Liver (tissue), 9 donors: ENCODE data around the gene B3GAT2. TPM values are rescaled to one million over a fixed set of nuclear protein-coding genes. Genes with fewer than 3 reads are reported as not detected.

Experiments
- DNase-seq: peaks from one replicate; pipeline ENCODE4 v3.0.0-alpha.2; 2017; ENCODE audit warnings: low spot score
- H3K27ac ChIP-seq, 2 donors: one replicate each; pipeline ENCODE4 v1.7.0; 2013; ENCODE audit warnings: inconsistent platforms in 2 of 2, low read length in 2 of 2, control low read depth in 1 of 2, low read depth in 1 of 2, mild to moderate bottlenecking in 1 of 2
- H3K27me3 ChIP-seq, 4 donors: one replicate each; pipeline versions ENCODE4 v1.6.1 to v1.7.0; 2013; ENCODE audit warnings: low read length in 3 of 4, inconsistent platforms in 1 of 4, mild to moderate bottlenecking in 1 of 4, moderate library complexity in 1 of 4; ENCODE audit not compliant: control insufficient read depth in 4 of 4, insufficient read depth in 4 of 4
- H3K36me3 ChIP-seq, 4 donors: one replicate each; pipeline versions ENCODE4 v1.6.1 to v1.7.0; 2013; ENCODE audit warnings: low read length in 3 of 4, mild to moderate bottlenecking in 3 of 4, low read depth in 1 of 4, moderate library complexity in 1 of 4; ENCODE audit not compliant: control insufficient read depth in 4 of 4, insufficient read depth in 3 of 4
- H3K4me1 ChIP-seq, 4 donors: one replicate each; pipeline versions ENCODE4 v1.6.1 to v1.7.0; 2013; ENCODE audit warnings: low read length in 3 of 4, mild to moderate bottlenecking in 3 of 4, moderate library complexity in 1 of 4; ENCODE audit not compliant: control insufficient read depth in 4 of 4, insufficient read depth in 4 of 4
- H3K4me3 ChIP-seq, 3 donors: one replicate each; pipeline versions ENCODE4 v1.6.1 to v1.7.0; 2013; ENCODE audit warnings: low read length in 3 of 3, control low read depth in 1 of 3, low read depth in 1 of 3, mild to moderate bottlenecking in 1 of 3
- H3K9ac ChIP-seq, 2 donors: one replicate each; pipeline ENCODE4 v1.7.0; 2013; ENCODE audit warnings: low read length in 2 of 2, mild to moderate bottlenecking in 2 of 2, moderate library complexity in 2 of 2, control low read depth in 1 of 2, low read depth in 1 of 2
- H3K9me3 ChIP-seq, 4 donors: one replicate each; pipeline versions ENCODE4 v1.6.1 to v1.7.0; 2013; ENCODE audit warnings: low read length in 3 of 4; ENCODE audit not compliant: control insufficient read depth in 4 of 4
- ATF3 ChIP-seq: IDR thresholded peaks from 2 replicates; pipeline ENCODE4 v1.6.1; 2016; ENCODE audit warnings: antibody characterized with exemption
- CTCF ChIP-seq: fragments of 150-350 bp; IDR thresholded peaks from 2 replicates; pipeline ENCODE4 v1.5.1; 2017; ENCODE audit warnings: improper control_type of control experiment, low read depth, low read length; ENCODE audit not compliant: missing input control
- EGR1 ChIP-seq, 2 donors: IDR thresholded peaks; 2 replicates each; pipeline ENCODE4 v1.6.1; 2016 to 2018; ENCODE audit warnings: antibody characterized with exemption in 2 of 2, low read depth in 2 of 2
- FOXA1 ChIP-seq: IDR thresholded peaks from 2 replicates; pipeline ENCODE4 v1.6.1; 2016; ENCODE audit warnings: antibody characterized with exemption
- FOXA2 ChIP-seq: IDR thresholded peaks from 2 replicates; pipeline ENCODE4 v1.6.1; 2016; ENCODE audit warnings: antibody characterized with exemption
- GABPA ChIP-seq, 2 donors: IDR thresholded peaks in 1 of 2; conservative IDR thresholded peaks in 1 of 2; 2 replicates each; pipeline ENCODE4 v1.6.1; 2016; ENCODE audit warnings: antibody characterized with exemption in 2 of 2, mild to moderate bottlenecking in 1 of 2, moderate library complexity in 1 of 2
- HNF4A ChIP-seq, 2 donors: conservative IDR thresholded peaks; 2 replicates each; pipeline ENCODE4 v1.6.1; 2016; ENCODE audit warnings: antibody characterized with exemption in 2 of 2, mild to moderate bottlenecking in 2 of 2
- HNF4G ChIP-seq: IDR thresholded peaks from 2 replicates; pipeline ENCODE4 v1.6.1; 2016; ENCODE audit warnings: antibody characterized with exemption
- JUND ChIP-seq, 2 donors: IDR thresholded peaks; 2 replicates each; pipeline ENCODE4 v1.6.1; 2016; ENCODE audit warnings: antibody characterized with exemption in 2 of 2
- MAX ChIP-seq: IDR thresholded peaks from 2 replicates; pipeline ENCODE4 v1.6.1; 2016; ENCODE audit warnings: antibody characterized with exemption
- NR2F2 ChIP-seq: IDR thresholded peaks from 2 replicates; pipeline ENCODE4 v1.6.1; 2016; ENCODE audit warnings: antibody characterized with exemption
- RAD21 ChIP-seq, 2 donors: IDR thresholded peaks; 2 replicates each; pipeline ENCODE4 v1.6.1; 2016; ENCODE audit warnings: antibody characterized with exemption in 2 of 2, mild to moderate bottlenecking in 2 of 2
- REST ChIP-seq: IDR thresholded peaks from 2 replicates; pipeline ENCODE4 v1.6.1; 2016; ENCODE audit warnings: antibody characterized with exemption, mild to moderate bottlenecking
- RXRA ChIP-seq, 2 donors: IDR thresholded peaks; 2 replicates each; pipeline ENCODE4 v1.6.1; 2017 to 2018; ENCODE audit warnings: antibody characterized with exemption in 2 of 2, mild to moderate bottlenecking in 1 of 2
- SP1 ChIP-seq: IDR thresholded peaks from 2 replicates; pipeline ENCODE4 v1.6.1; 2018; ENCODE audit warnings: antibody characterized with exemption, mild to moderate bottlenecking
- TAF1 ChIP-seq: conservative IDR thresholded peaks from 2 replicates; pipeline ENCODE4 v1.6.1; 2016; ENCODE audit warnings: antibody characterized with exemption, mild to moderate bottlenecking
- YY1 ChIP-seq: IDR thresholded peaks from 2 replicates; pipeline ENCODE4 v1.6.1; 2016; ENCODE audit warnings: antibody characterized with exemption, mild to moderate bottlenecking
- ZBTB33 ChIP-seq: IDR thresholded peaks from 2 replicates; pipeline ENCODE4 v1.6.1; 2016; ENCODE audit warnings: antibody characterized with exemption
- WGBS: extraction: QIAGEN DNeasy Blood & Tissue Kit; methylation state at CpG from one replicate; pipeline ENCODE4 v1.1.7; 2013; 5-methylcytosine and 5-hydroxymethylcytosine counted together
- polyA plus RNA-seq, 2 donors: library from polyadenylated mRNA; stranded (reverse) in 1 of 2; unstranded in 1 of 2; fragments of 200-250 nt in 1 of 2; fragments of >200 nt in 1 of 2; fragmentation: Nextera tagmentation in 1 of 2; extraction: Ambion mirVana in 1 of 2; gene quantifications; one replicate each; pipeline versions ENCODE4 v1.2.1 to v1.2.3, GENCODE V29; 2013 to 2015
- total RNA-seq, 2 donors: library from RNA; depleted of rRNA; stranded (reverse); fragments of >200 nt; gene quantifications; one replicate each; pipeline ENCODE4 v1.2.3, GENCODE V29; 2014
- donor health status: healthy.
- donor health status: healthy.
- donor health status: healthy.
- donor health status: healthy.
- donor health status: healthy.

B3GAT2 gene
- total and polyA plus RNA-seq, 4 donors: under 0.01 to 0.97 (median 0.36) TPM

DNA sequence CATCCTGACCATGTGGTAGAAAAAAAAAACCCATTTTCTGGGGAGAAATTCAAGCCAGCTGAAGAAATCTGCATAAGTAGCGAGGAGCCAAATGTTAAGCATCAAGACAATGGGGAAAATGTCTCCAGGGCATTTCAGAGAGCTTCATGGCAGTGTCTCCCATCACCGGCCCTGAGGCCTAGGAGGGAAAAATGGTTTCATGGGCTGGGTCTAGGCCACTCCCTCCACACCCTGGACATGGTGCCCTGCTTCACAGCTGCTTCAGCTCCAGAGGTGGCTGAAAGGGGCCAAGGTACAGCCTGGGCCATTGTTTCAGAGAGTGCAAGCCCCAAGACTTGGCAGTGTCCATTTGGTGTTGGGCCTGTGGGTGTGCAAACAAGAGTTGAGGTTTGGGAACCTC lies 34.4 kb upstream of the B3GAT2 start:
- Histone ChIP-seq H3K4me1 (no peaks in the 10 kb centered on the region), H3K9ac (no peak overlapping the region), H3K27me3 (no peaks in the 10 kb centered on the region), H3K9me3 (no peaks in the 10 kb centered on the region), H3K36me3 (no peaks in the 10 kb centered on the region), H3K4me3 (no peak overlapping the region), H3K27ac (no peak overlapping the region)
- no peak for TF ChIP-seq GABPA (IDR thresholded peaks at IDR 0.05 in 1 of 2, conservative IDR thresholded peaks at IDR 0.05 in 1 of 2)
- no peak for TF ChIP-seq ATF3
- TF ChIP-seq NR2F2: no peak
- no peak for TF ChIP-seq FOXA2
- TF ChIP-seq SP1: no peak
- no peak for TF ChIP-seq HNF4G
- no peak for TF ChIP-seq MAX
- TF ChIP-seq JUND (IDR thresholded peaks at IDR 0.05): no peak
- TF ChIP-seq CTCF: no peak
- TF ChIP-seq RAD21 (IDR thresholded peaks at IDR 0.05): no peak
- TF ChIP-seq RXRA (IDR thresholded peaks at IDR 0.05): no peak
- TF ChIP-seq FOXA1: no peak
- TF ChIP-seq ZBTB33: no peak
- TF ChIP-seq TAF1: no peak
- no peak for TF ChIP-seq EGR1 (IDR thresholded peaks at IDR 0.05; ENCODE audit: low read depth in 2 of 2)
- no peak for TF ChIP-seq YY1
- no peak for TF ChIP-seq REST
- TF ChIP-seq HNF4A (conservative IDR thresholded peaks at IDR 0.05): no peak
- no peak for DNase-seq
- 96% methylated on average over 2 of the region's 2 CpGs for WGBS
